Transverse colon (tissue), 4 donors: ENCODE results near the gene IGF2BP1. TPM values are rescaled to one million over a fixed set of nuclear protein-coding genes. Genes with fewer than 3 reads are reported as not detected.

Source experiments
- DNase-seq: peaks from one replicate; pipeline ENCODE4 v3.0.0-alpha.2; 2019
- H3K27ac ChIP-seq, 4 donors: fragments of 200-600 bp; sonication (generic); 2 replicates each; pipeline ENCODE4 v1.5.1; 2016 to 2018; ENCODE audit warnings: inconsistent platforms in 4 of 4
- H3K27me3 ChIP-seq: fragments of 200-600 bp; sonication (generic); 2 replicates; pipeline ENCODE4 v1.5.1; 2017; ENCODE audit warnings: inconsistent platforms
- H3K36me3 ChIP-seq, 4 donors: fragments of 200-600 bp; sonication (generic); 2 replicates each; pipeline ENCODE4 v1.5.1; 2017 to 2019; ENCODE audit warnings: inconsistent platforms in 4 of 4
- H3K4me1 ChIP-seq, 4 donors: fragments of 200-600 bp; sonication (generic); 2 replicates each; pipeline ENCODE4 v1.5.1; 2017 to 2020; ENCODE audit warnings: inconsistent platforms in 4 of 4
- H3K4me3 ChIP-seq, 4 donors: fragments of 200-600 bp; sonication (generic); 1 replicate in 1 of 4; 2 replicates in 3 of 4; pipeline versions ENCODE4 v1.5.1 to v1.6.1; 2017 to 2019; ENCODE audit warnings: inconsistent platforms in 4 of 4
- H3K9me3 ChIP-seq, 2 donors: fragments of 200-600 bp; sonication (generic); 2 replicates each; pipeline ENCODE4 v1.5.1; 2017 to 2019; ENCODE audit warnings: inconsistent platforms in 2 of 2
- CTCF ChIP-seq, 5 experiments: fragments of 200-600 bp in 3 of 5; fragments of 450-650 bp in 2 of 5; sonication (generic) in 3 of 5; IDR thresholded peaks; 1 replicate in 2 of 5; 2 replicates in 3 of 5; pipeline ENCODE4 v1.5.1; 2016 to 2017; ENCODE audit warnings: antibody characterized with exemption in 5 of 5, inconsistent platforms in 3 of 5, mild to moderate bottlenecking in 2 of 5, moderate library complexity in 1 of 5
- EP300 ChIP-seq: sonication (generic); formaldehyde crosslinking; IDR thresholded peaks from one replicate; pipeline ENCODE4 v1.6.1; 2017; ENCODE audit warnings: antibody characterized with exemption, low read depth
- POLR2A ChIP-seq: fragments of 450-650 bp; IDR thresholded peaks from one replicate; pipeline ENCODE4 v1.6.1; 2016; ENCODE audit warnings: antibody characterized with exemption, mild to moderate bottlenecking, moderate library complexity
- POLR2AphosphoS5 ChIP-seq, 3 donors: sonication (generic); formaldehyde crosslinking; IDR thresholded peaks; one replicate each; pipeline ENCODE4 v1.6.1; 2016; ENCODE audit warnings: antibody characterized with exemption in 3 of 3
- WGBS, 2 donors: methylation state at CpG; one replicate each; pipeline ENCODE4 v1.1.5; 2018; ENCODE audit warnings: low coverage in 1 of 2; 5-methylcytosine and 5-hydroxymethylcytosine counted together
- in situ Hi-C, 4 donors: fragments of 200-750 bp; cut with MboI; loops; one replicate each; pipeline versions ENCODE4 v1.15.0 to v1.15.1; 2017; ENCODE audit warnings: low sequenced_read_pairs in 3 of 4, low pct_ligation_motif_present in 1 of 4, low pct_unique_long_range_greater_than_20kb in 1 of 4
- intact Hi-C: fragments of 100-400 bp; cut with DNase I; formaldehyde crosslinking; loops from one replicate; pipeline ENCODE4 v1.15.1; 2023; ENCODE audit warnings: low total_unique reads
- total RNA-seq, 4 donors: library from RNA; depleted of rRNA; stranded (reverse); fragments of >200 nt; gene quantifications; one replicate each; pipeline ENCODE4 v1.1.0, GENCODE V29; 2016

IGF2BP1 gene
- under 1 TPM in 1 of 4 donors, not detected in 3; under 0.01 TPM for total RNA-seq

GRCh38 chr17:48997103-48997826 lies at the start of gene IGF2BP1:
IGF2BP1 (plus strand) TSS chr17:48997385; CDS start chr17:48997746, 361 bp downstream.
- intact Hi-C loops: no loop called here
- H3K36me3 ChIP-seq: no peaks in the 10 kb centered on the region
- peaks cover 100% of the 10 kb centered on the region for H3K27me3 ChIP-seq
- no peaks in the 10 kb centered on the region for H3K9me3 ChIP-seq
- DNase-seq: no peak
- peak within 1 kb of the TSS in 2 of 4 donors; percentile 6 to 46 for H3K4me3 ChIP-seq
- 0 to 3% methylated on average over 7 to 61 of the region's 62 CpGs for WGBS, 2 donors
- in situ Hi-C loops: no loop called here
- no peak within 1 kb of the TSS for H3K27ac ChIP-seq
- peaks cover 19 to 35% (median 24%) of the 10 kb centered on the region in 4 donors for H3K4me1 ChIP-seq
- TF ChIP-seq POLR2A (no peak), CTCF (IDR thresholded peaks at IDR 0.05) (no peak), EP300 (no peak), POLR2AphosphoS5 (IDR thresholded peaks at IDR 0.05) (peak in 2 of 3 donors; percentile 35 to 42)

GRCh38 chr17:48951572-48951971 lies 45.6 kb upstream of the IGF2BP1 start:
- in situ Hi-C loops: no loop called here
- H3K4me1 ChIP-seq: no peaks in the 10 kb centered on the region
- H3K9me3 ChIP-seq: no peaks in the 10 kb centered on the region
- no peak overlapping the region for H3K4me3 ChIP-seq
- TF ChIP-seq POLR2A: no peak
- TF ChIP-seq POLR2AphosphoS5 (IDR thresholded peaks at IDR 0.05): no peak
- TF ChIP-seq EP300: no peak
- no peak for TF ChIP-seq CTCF (IDR thresholded peaks at IDR 0.05)
- DNase-seq: no peak
- 67% methylated on average over 5 of the region's 5 CpGs; no CpG with 5 or more reads in 1 of the 2 donors for WGBS, 2 donors
- no peaks in the 10 kb centered on the region for H3K36me3 ChIP-seq
- intact Hi-C loops: no loop called here
- H3K27me3 ChIP-seq: peaks cover 44% of the 10 kb centered on the region
- H3K27ac ChIP-seq: no peak overlapping the region

- no peaks in the 10 kb centered on the region for H3K9me3 ChIP-seq
- intact Hi-C loops (no loop called here), in situ Hi-C loops (no loop called here)
- H3K27me3 ChIP-seq: peaks cover 49% of the 10 kb centered on the region
- no peak overlapping the region for H3K4me3 ChIP-seq
- H3K36me3 ChIP-seq: no peaks in the 10 kb centered on the region
- WGBS, 2 donors: 26 to 28% methylated on average over 5 of the region's 5 CpGs
- no peak for TF ChIP-seq POLR2A
- no peak for TF ChIP-seq EP300
- TF ChIP-seq POLR2AphosphoS5 (IDR thresholded peaks at IDR 0.05): no peak
- TF ChIP-seq CTCF (IDR thresholded peaks at IDR 0.05): no peak
- no peak for DNase-seq
- no peak overlapping the region for H3K27ac ChIP-seq
- no peaks in the 10 kb centered on the region for H3K4me1 ChIP-seq
Observed at GRCh38 chr17:48952904-48953303, 44.3 kb upstream of the IGF2BP1 start.

GRCh38 chr17:48954300-48954755 lies 42.9 kb upstream of the IGF2BP1 start:
- peak; percentile 46 for DNase-seq
- Histone ChIP-seq H3K36me3 (no peaks in the 10 kb centered on the region), H3K27ac (no peak overlapping the region), H3K4me3 (no peak overlapping the region), H3K9me3 (no peaks in the 10 kb centered on the region), H3K4me1 (no peaks in the 10 kb centered on the region), H3K27me3 (peaks cover 63% of the 10 kb centered on the region)
- in situ Hi-C loops: no loop called here
- WGBS, 2 donors: 0 to 29% methylated on average over 1 to 7 of the region's 7 CpGs
- peak in 4 of 5 experiments; percentile 38 to 48 (median 40) for TF ChIP-seq CTCF (IDR thresholded peaks at IDR 0.05)
- no peak for TF ChIP-seq EP300
- intact Hi-C loops: no loop called here
